SK-N-SH (cell line): ENCODE measurements around the gene VASH2. TPM values are rescaled to one million over a fixed set of nuclear protein-coding genes. Genes with fewer than 3 reads are reported as not detected.
"Not testable (repeated sequence)": the region's sequence is repeated elsewhere in the genome, so short reads cannot be mapped to it uniquely, and the experiment has no call there.

Experiments used
- CTCF ChIA-PET: fragments of 300-600, 350-600 bp; formaldehyde crosslinking; extraction: SDS; loops from one replicate; lab custom pipeline; 2021; lab: Yijun Ruan, JAX
- POLR2A ChIA-PET: fragments of 350-600 bp; sonication (Branson Sonifier 250); formaldehyde crosslinking; extraction: SDS; loops from one replicate; lab custom pipeline; 2020; ENCODE audit warnings: antibody characterized with exemption, inconsistent platforms; lab: Yijun Ruan, JAX
- DNase-seq: peaks from one replicate; pipeline ENCODE4 v3.0.0; 2012
- H2AFZ ChIP-seq: fragments of 200-600 bp; sonication (generic); 2 replicates; pipeline ENCODE4 v1.8.1; 2016; ENCODE audit warnings: antibody characterized with exemption, mild to moderate bottlenecking, low read depth
- H3F3A ChIP-seq: fragments of 200-600 bp; sonication (generic); replicated peaks from 2 replicates; pipeline ENCODE3; 2016; ENCODE audit warnings: antibody characterized with exemption, mild to moderate bottlenecking; ENCODE audit not compliant: insufficient read depth
- H3K27ac ChIP-seq, 2 experiments: fragments of 200-500 bp in 1 of 2; fragments of 200-600 bp in 1 of 2; sonication (Bioruptor generic) in 1 of 2; sonication (generic), shearing (Covaris generic) in 1 of 2; 2 replicates each; pipeline versions ENCODE4 v1.5.1 to v1.6.1; 2014 to 2016; ENCODE audit warnings: low read depth in 2 of 2, inconsistent platforms in 1 of 2, low read length in 1 of 2, mild to moderate bottlenecking in 1 of 2, mixed read lengths in 1 of 2
- H3K27me3 ChIP-seq: fragments of 200-600 bp; sonication (generic), shearing (Covaris generic); 2 replicates; pipeline ENCODE4 v1.6.1; 2016; ENCODE audit warnings: mixed run types; ENCODE audit not compliant: insufficient read depth
- H3K36me3 ChIP-seq, 2 experiments: fragments of 200-500 bp in 1 of 2; fragments of 200-600 bp in 1 of 2; sonication (Bioruptor generic) in 1 of 2; sonication (generic) in 1 of 2; replicated peaks in 1 of 2; 2 replicates each; pipeline versions ENCODE3 to v1.5.1; 2014 to 2016; ENCODE audit warnings: low read length in 1 of 2, mild to moderate bottlenecking in 1 of 2; ENCODE audit not compliant: insufficient read depth in 2 of 2, control insufficient read depth in 1 of 2
- H3K4me1 ChIP-seq, 2 experiments: fragments of 200-500 bp in 1 of 2; fragments of 200-600 bp in 1 of 2; sonication (Bioruptor generic) in 1 of 2; sonication (generic), shearing (Covaris generic) in 1 of 2; 2 replicates each; pipeline versions ENCODE4 v1.5.1 to v1.6.1; 2014 to 2016; ENCODE audit warnings: low read depth in 1 of 2, low read length in 1 of 2, mixed run types in 1 of 2; ENCODE audit not compliant: insufficient read depth in 2 of 2, control insufficient read depth in 1 of 2
- H3K4me2 ChIP-seq: fragments of 200-600 bp; sonication (generic), shearing (Covaris generic); 2 replicates; pipeline ENCODE4 v1.6.1; 2017; ENCODE audit warnings: mixed run types
- H3K4me3 ChIP-seq, 2 experiments: fragments of 200-500 bp in 1 of 2; fragments of 200-600 bp in 1 of 2; sonication (Bioruptor generic) in 1 of 2; sonication (generic), shearing (Covaris generic) in 1 of 2; 2 replicates each; pipeline versions ENCODE4 v1.5.1 to v1.8.1; 2014 to 2016; ENCODE audit warnings: low read depth in 2 of 2, inconsistent platforms in 1 of 2, low read length in 1 of 2, mild to moderate bottlenecking in 1 of 2, mixed read lengths in 1 of 2, moderate library complexity in 1 of 2
- H3K79me2 ChIP-seq: fragments of 200-600 bp; sonication (generic); 2 replicates; pipeline ENCODE4 v1.8.1; 2017; ENCODE audit warnings: mild to moderate bottlenecking; ENCODE audit not compliant: insufficient read depth
- H3K9ac ChIP-seq: fragments of 200-600 bp; sonication (generic); 2 replicates; pipeline ENCODE4 v1.6.1; 2017; ENCODE audit warnings: mixed run types
- H3K9me2 ChIP-seq: fragments of 200-600 bp; sonication (generic); 2 replicates; pipeline ENCODE4 v1.6.1; 2017; ENCODE audit warnings: mixed run types
- H3K9me3 ChIP-seq: fragments of 200-600 bp; sonication (generic); 2 replicates; pipeline ENCODE4 v1.6.1; 2017; ENCODE audit warnings: mixed run types, mild to moderate bottlenecking, moderate library complexity
- H4K20me1 ChIP-seq: fragments of 200-600 bp; sonication (generic); 2 replicates; pipeline ENCODE4 v1.6.1; 2017; ENCODE audit warnings: mild to moderate bottlenecking, mixed run types; ENCODE audit not compliant: insufficient read depth
- EP300 ChIP-seq, 2 experiments: IDR thresholded peaks; 2 replicates each; pipeline versions ENCODE4 v1.4.0 to v1.6.1; 2012; ENCODE audit warnings: borderline replicate concordance in 1 of 2, low read depth in 1 of 2, low read length in 1 of 2
- EZH2phosphoT487 ChIP-seq: fragments of 200-600 bp; sonication (generic); IDR thresholded peaks from 2 replicates; pipeline ENCODE4 v1.6.1; 2017; ENCODE audit warnings: low read depth, mixed run types, mild to moderate bottlenecking, antibody characterized with exemption, moderate library complexity, borderline replicate concordance
- FOSL2 ChIP-seq: IDR thresholded peaks from 2 replicates; pipeline ENCODE4 v1.4.0; 2012; ENCODE audit warnings: low read depth, mild to moderate bottlenecking, moderate library complexity, borderline replicate concordance
- FOXM1 ChIP-seq: IDR thresholded peaks from 2 replicates; pipeline ENCODE4 v1.4.0; 2012; ENCODE audit warnings: low read depth, mild to moderate bottlenecking
- GATA2 ChIP-seq: sonication (generic); formaldehyde crosslinking; IDR thresholded peaks from 2 replicates; pipeline ENCODE4 v1.5.0; 2020; ENCODE audit warnings: mild to moderate bottlenecking, missing genetic modification reagents
- MAX ChIP-seq: IDR thresholded peaks from 2 replicates; pipeline ENCODE4 v1.4.0; 2012; ENCODE audit warnings: low read depth
- MEF2A ChIP-seq: IDR thresholded peaks from 2 replicates; pipeline ENCODE4 v1.4.0; 2012; ENCODE audit warnings: low read depth, borderline replicate concordance
- NFIC ChIP-seq: IDR thresholded peaks from 2 replicates; pipeline ENCODE4 v1.4.0; 2012; ENCODE audit warnings: borderline replicate concordance
- NRF1 ChIP-seq: IDR thresholded peaks from 2 replicates; pipeline ENCODE4 v1.6.1; 2012; ENCODE audit warnings: low read depth, mild to moderate bottlenecking, low read length
- PBX3 ChIP-seq: IDR thresholded peaks from 2 replicates; pipeline ENCODE4; 2012
- POLR2AphosphoS5 ChIP-seq: IDR thresholded peaks from 2 replicates; pipeline ENCODE4 v1.6.1; 2012; ENCODE audit warnings: low read depth, low read length
- RCOR1 ChIP-seq: fragments of 150-350 bp; IDR thresholded peaks from 2 replicates; pipeline ENCODE4 v1.6.1; 2017; ENCODE audit warnings: antibody characterized with exemption, low read length
- RFX5 ChIP-seq: IDR thresholded peaks from 2 replicates; pipeline ENCODE4 v1.6.1; 2012; ENCODE audit warnings: mild to moderate bottlenecking, improper control_type of control experiment, low read length
- SIN3A ChIP-seq: IDR thresholded peaks from 2 replicates; pipeline ENCODE4 v1.6.1; 2012; ENCODE audit warnings: low read depth, mild to moderate bottlenecking, low read length, moderate library complexity, borderline replicate concordance
- SMC3 ChIP-seq: IDR thresholded peaks from 2 replicates; pipeline ENCODE4 v1.6.1; 2012; ENCODE audit warnings: low read depth, low read length, improper control_type of control experiment
- TAF1 ChIP-seq: IDR thresholded peaks from 2 replicates; pipeline ENCODE4 v1.6.1; 2012; ENCODE audit warnings: low read depth, mild to moderate bottlenecking, low read length, moderate library complexity, borderline replicate concordance
- TEAD4 ChIP-seq: IDR thresholded peaks from 2 replicates; pipeline ENCODE4 v1.4.0; 2012; ENCODE audit warnings: mild to moderate bottlenecking, borderline replicate concordance; ENCODE audit not compliant: insufficient read depth
- YY1 ChIP-seq: IDR thresholded peaks from 2 replicates; pipeline ENCODE4 v1.4.0; 2012; ENCODE audit warnings: low read depth, mild to moderate bottlenecking
- ZBTB33 ChIP-seq: IDR thresholded peaks from 2 replicates; pipeline ENCODE4 v1.4.0; 2012; ENCODE audit warnings: low read depth, borderline replicate concordance
- WGBS: methylation state at CpG from one replicate; pipeline ENCODE4 v1.1.6; 2017; ENCODE audit warnings: low lambda C conversion rate; 5-methylcytosine and 5-hydroxymethylcytosine counted together
- polyA plus RNA-seq, 3 experiments: library from polyadenylated mRNA; depleted of rRNA; stranded (reverse); fragments of >200 nt; gene quantifications; 2 replicates each; pipeline ENCODE4 v1.2.3, GENCODE V29; 2012

VASH2 gene
- polyA plus RNA-seq, 1 of the 3 experiments (the other 2 are of a cell fraction), result 0.41 TPM

GRCh38 chr1:212909652-212910063, 40.7 kb upstream of the VASH2 start:
- TF ChIP-seq TEAD4 (no peak), POLR2AphosphoS5 (no peak), MAX (no peak), TAF1 (no peak), FOSL2 (no peak), ZBTB33 (no peak), MEF2A (no peak), SIN3A (no peak), PBX3 (no peak), EZH2phosphoT487 (no peak), FOXM1 (no peak), RCOR1 (no peak), EP300 (IDR thresholded peaks at IDR 0.05; ENCODE audit: borderline replicate concordance in 1 of 2, low read depth in 1 of 2, low read length in 1 of 2) (no peak), RFX5 (no peak), GATA2 (CRISPR knock-in tag) (no peak), SMC3 (no peak), NFIC (no peak), YY1 (no peak), NRF1 (no peak)
- H3K9me3 ChIP-seq, result 0 out of 2 replicates have a peak, but pooled peaks cover 9% of the 10 kb centered on the region
- no peak overlapping the region for H3K27ac ChIP-seq
- H3K4me3 ChIP-seq, result no peak overlapping the region
- no peaks in the 10 kb centered on the region for H3K4me1 ChIP-seq
- no peak overlapping the region for H3K9ac ChIP-seq
- no peak for DNase-seq
- no peak overlapping the region for H2AFZ ChIP-seq
- no peak overlapping the region for H3K4me2 ChIP-seq
- 96% methylated on average over 3 of the region's 3 CpGs for WGBS
- ChIA-PET CTCF (no interaction called here), POLR2A (no interaction called here)
- H3F3A ChIP-seq, result no peaks in the 10 kb centered on the region
- H3K9me2 ChIP-seq, result no peaks in the 10 kb centered on the region
- no peaks in the 10 kb centered on the region for H4K20me1 ChIP-seq
- no peaks in the 10 kb centered on the region for H3K27me3 ChIP-seq
- H3K79me2 ChIP-seq, result no peaks in the 10 kb centered on the region
- no peaks in the 10 kb centered on the region for H3K36me3 ChIP-seq

- CTCF ChIA-PET, result not testable (repeated sequence)
Measured at GRCh38 chr1:212910213-212910612, 40.1 kb upstream of the VASH2 start.

GRCh38 chr1:212913638-212914037, 36.7 kb upstream of the VASH2 start:
- POLR2A ChIA-PET, H4K20me1 ChIP-seq, H3K27me3 ChIP-seq, H3K79me2 ChIP-seq, H3K4me2 ChIP-seq, H3K9me2 ChIP-seq, H3K36me3 ChIP-seq, H2AFZ ChIP-seq, H3K4me3 ChIP-seq, CTCF ChIA-PET, DNase-seq, H3F3A ChIP-seq, H3K4me1 ChIP-seq, H3K9me3 ChIP-seq, H3K9ac ChIP-seq, H3K27ac ChIP-seq: not testable (repeated sequence)
- 72% methylated on average over 3 of the region's 3 CpGs for WGBS

More at GRCh38 chr1:212910213-212910612, 40.1 kb upstream of the VASH2 start:
- H3K27ac ChIP-seq, H3K9me3 ChIP-seq, H3K27me3 ChIP-seq, H3K9ac ChIP-seq, H3K36me3 ChIP-seq, H3K4me1 ChIP-seq, H3F3A ChIP-seq, DNase-seq, H3K9me2 ChIP-seq, H3K4me2 ChIP-seq, POLR2A ChIA-PET, H2AFZ ChIP-seq, H3K79me2 ChIP-seq, H4K20me1 ChIP-seq, H3K4me3 ChIP-seq: not testable (repeated sequence)
- 85% methylated on average over 8 of the region's 10 CpGs for WGBS
